Measurements from ENCODE around the gene TENT4B. TPM values are rescaled to one million over a fixed set of nuclear protein-coding genes. Genes with fewer than 3 reads are reported as not detected.

The TENT4B gene
- total and polyA plus RNA-seq, 2 donors (not counting 1 experiment from before 2014, with no cell fraction given): 11.1 to 12.2 TPM

- Histone ChIP-seq H3K27me3 (ENCODE audit: control insufficient read depth, insufficient read depth, low read length) (no peaks in the 10 kb centered on the region), H3K36me3 (ENCODE audit: control insufficient read depth, insufficient read depth, low read length) (no peaks in the 10 kb centered on the region), H3K4me1 (ENCODE audit: control insufficient read depth, extremely low read depth, insufficient read depth, low read length) (peaks cover 2% of the 10 kb centered on the region), H3K9me3 (ENCODE audit: control insufficient read depth, insufficient read depth, low read depth, low read length) (no peaks in the 10 kb centered on the region), H3K4me2 (ENCODE audit: extremely low read depth, insufficient read depth, low read length) (no peak overlapping the region), H3K79me2 (ENCODE audit: control insufficient read depth, insufficient read depth, low read length) (no peaks in the 10 kb centered on the region), H3K4me3 (replicated peaks in 1 of 4; ENCODE audit: control extremely low read depth in 1 of 4, insufficient read depth in 1 of 4, low read depth in 3 of 4, low read length in 4 of 4) (no peak overlapping the region), H4K20me1 (ENCODE audit: control insufficient read depth, extremely low read depth, insufficient read depth, low read length) (no peaks in the 10 kb centered on the region), H3K27ac (ENCODE audit: insufficient read depth, low read length) (no peak overlapping the region), H3K9ac (ENCODE audit: insufficient read depth, low read length) (no peak overlapping the region), H2AFZ (ENCODE audit: low read length) (no peak overlapping the region)
- TF ChIP-seq EZH2 (IDR thresholded peaks at IDR 0.05; ENCODE audit: low read length, missing control alignments): no peak
- no peak for TF ChIP-seq CTCF (conservative IDR thresholded peaks at IDR 0.05 in 1 of 2, IDR thresholded peaks at IDR 0.05 in 1 of 2; ENCODE audit: low read depth in 1 of 2, low read length in 2 of 2)
- no peak for DNase-seq (ENCODE audit: low read depth in 2 of 2)
These were observed 74.6 kb downstream of the TENT4B start for GRCh38 chr16:50227665-50228064.

GRCh38 chr16:50228364-50228868, 75.3 kb downstream of the TENT4B start:
- no peak for DNase-seq (ENCODE audit: low read depth in 2 of 2)
- Histone ChIP-seq H3K36me3 (ENCODE audit: control insufficient read depth, insufficient read depth, low read length) (no peaks in the 10 kb centered on the region), H4K20me1 (ENCODE audit: control insufficient read depth, extremely low read depth, insufficient read depth, low read length) (no peaks in the 10 kb centered on the region), H3K9ac (ENCODE audit: insufficient read depth, low read length) (no peak overlapping the region), H3K27ac (ENCODE audit: insufficient read depth, low read length) (no peak overlapping the region), H3K4me2 (ENCODE audit: extremely low read depth, insufficient read depth, low read length) (no peak overlapping the region), H3K9me3 (ENCODE audit: control insufficient read depth, insufficient read depth, low read depth, low read length) (no peaks in the 10 kb centered on the region), H3K27me3 (ENCODE audit: control insufficient read depth, insufficient read depth, low read length) (no peaks in the 10 kb centered on the region), H3K4me1 (ENCODE audit: control insufficient read depth, extremely low read depth, insufficient read depth, low read length) (peaks cover 2% of the 10 kb centered on the region), H2AFZ (ENCODE audit: low read length) (no peak overlapping the region), H3K4me3 (replicated peaks in 1 of 4; ENCODE audit: control extremely low read depth in 1 of 4, insufficient read depth in 1 of 4, low read depth in 3 of 4, low read length in 4 of 4) (no peak overlapping the region), H3K79me2 (ENCODE audit: control insufficient read depth, insufficient read depth, low read length) (no peaks in the 10 kb centered on the region)
- TF ChIP-seq CTCF (conservative IDR thresholded peaks at IDR 0.05 in 1 of 2, IDR thresholded peaks at IDR 0.05 in 1 of 2; ENCODE audit: low read depth in 1 of 2, low read length in 2 of 2): no peak
- no peak for TF ChIP-seq EZH2 (IDR thresholded peaks at IDR 0.05; ENCODE audit: low read length, missing control alignments)

GRCh38 chr16:50229149-50229726, 76.1 kb downstream of the TENT4B start:
- no peaks in the 10 kb centered on the region for H3K9me3 ChIP-seq (ENCODE audit: control insufficient read depth, insufficient read depth, low read depth, low read length)
- no peaks in the 10 kb centered on the region for H3K79me2 ChIP-seq (ENCODE audit: control insufficient read depth, insufficient read depth, low read length)
- H3K4me3 ChIP-seq (replicated peaks in 1 of 4; ENCODE audit: control extremely low read depth in 1 of 4, insufficient read depth in 1 of 4, low read depth in 3 of 4, low read length in 4 of 4): no peak overlapping the region
- DNase-seq (ENCODE audit: low read depth in 2 of 2): no peak
- no peaks in the 10 kb centered on the region for H3K36me3 ChIP-seq (ENCODE audit: control insufficient read depth, insufficient read depth, low read length)
- H3K27me3 ChIP-seq (ENCODE audit: control insufficient read depth, insufficient read depth, low read length): no peaks in the 10 kb centered on the region
- no peak overlapping the region for H2AFZ ChIP-seq (ENCODE audit: low read length)
- H3K4me2 ChIP-seq (ENCODE audit: extremely low read depth, insufficient read depth, low read length): no peak overlapping the region
- TF ChIP-seq CTCF (conservative IDR thresholded peaks at IDR 0.05 in 1 of 2, IDR thresholded peaks at IDR 0.05 in 1 of 2; ENCODE audit: low read depth in 1 of 2, low read length in 2 of 2) (no peak), EZH2 (IDR thresholded peaks at IDR 0.05; ENCODE audit: low read length, missing control alignments) (no peak)
- no peaks in the 10 kb centered on the region for H4K20me1 ChIP-seq (ENCODE audit: control insufficient read depth, extremely low read depth, insufficient read depth, low read length)
- peaks cover 2% of the 10 kb centered on the region for H3K4me1 ChIP-seq (ENCODE audit: control insufficient read depth, extremely low read depth, insufficient read depth, low read length)
- no peak overlapping the region for H3K9ac ChIP-seq (ENCODE audit: insufficient read depth, low read length)
- H3K27ac ChIP-seq (ENCODE audit: insufficient read depth, low read length): no peak overlapping the region
